Measurements from ENCODE around the gene ZSCAN32.

Gene ZSCAN32

GRCh38 chr16:3400446-3400778 lies 392 bp downstream of the ZSCAN32 start:
- H3K79me2 ChIP-seq (ENCODE audit: low read length): peaks cover 28% of the 10 kb centered on the region
- peak overlapping the region; percentile 80 for H3K9ac ChIP-seq (ENCODE audit: low read length)
- peaks cover 6% of the 10 kb centered on the region; the same call in 1 of the 2 replicates for H3K4me1 ChIP-seq (ENCODE audit: low read length)
- H3F3A ChIP-seq (ENCODE audit: insufficient read depth, low read length): peaks cover 8% of the 10 kb centered on the region; the same call in 1 of the 2 replicates
- peak overlapping the region; percentile 95 for H2AFZ ChIP-seq (ENCODE audit: low read length)
- peak overlapping the region; percentile 69 for H3K27ac ChIP-seq (ENCODE audit: low read length)
- H3K9me3 ChIP-seq (replicated peaks; ENCODE audit: insufficient read depth, low read length): no peaks in the 10 kb centered on the region
- TF ChIP-seq EZH2phosphoT487 (IDR thresholded peaks at IDR 0.05; ENCODE audit: low read length) (no peak), CTCF (IDR thresholded peaks at IDR 0.05; ENCODE audit: low read length) (no peak), EZH2 (optimal IDR thresholded peaks at IDR 0.05; ENCODE audit: low read depth, low read length) (no peak)
- H3K4me3 ChIP-seq (ENCODE audit: low read length): peak overlapping the region; percentile 96
- H3K36me3 ChIP-seq (replicated peaks; ENCODE audit: insufficient read depth, low read length): peaks cover 14% of the 10 kb centered on the region
- DNase-seq: peak; percentile 11
- no peaks in the 10 kb centered on the region for H3K9me2 ChIP-seq (replicated peaks; ENCODE audit: insufficient read depth, low read length)
- no peaks in the 10 kb centered on the region for H4K20me1 ChIP-seq (ENCODE audit: insufficient read depth, low read length)
- peak overlapping the region; percentile 85 for H3K4me2 ChIP-seq (ENCODE audit: low read depth, low read length)
- no peaks in the 10 kb centered on the region for H3K27me3 ChIP-seq (replicated peaks; ENCODE audit: insufficient read depth, low read length)

DNA sequence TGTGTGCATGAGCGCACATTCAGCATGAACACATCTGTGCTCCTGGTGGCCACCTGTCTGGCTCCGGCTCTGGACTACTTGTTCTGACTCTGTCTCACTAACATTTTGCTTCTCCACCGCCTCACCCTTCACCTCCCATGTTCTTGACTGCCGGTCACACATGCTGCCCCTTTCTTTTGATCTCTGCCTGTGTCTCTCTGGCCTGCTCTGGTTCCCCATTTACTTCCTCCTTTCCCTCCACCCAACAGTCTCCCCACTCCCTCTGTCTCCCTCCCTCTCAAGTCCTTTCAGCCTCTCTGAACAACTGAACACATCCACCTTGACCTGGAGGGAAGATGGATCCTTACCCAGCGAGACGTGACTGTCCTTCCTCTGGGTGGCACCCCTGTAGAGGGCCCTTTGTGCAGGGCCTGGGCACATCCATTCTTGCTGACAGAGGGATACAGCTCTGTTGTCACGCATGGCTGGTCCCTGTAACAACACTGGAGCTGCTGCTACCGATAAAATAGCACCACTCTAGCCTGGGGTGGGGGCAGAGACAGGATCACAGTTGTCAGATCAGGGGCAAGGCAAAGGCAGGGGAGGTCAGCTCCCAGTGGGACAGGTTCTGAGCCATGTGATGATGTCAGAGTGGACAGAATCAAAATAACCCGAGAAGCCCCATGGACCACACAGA lies 11.0 kb downstream of the ZSCAN32 start:
- Histone ChIP-seq H3K36me3 (replicated peaks; ENCODE audit: insufficient read depth, low read length) (peaks cover 24% of the 10 kb centered on the region), H3K27me3 (replicated peaks; ENCODE audit: insufficient read depth, low read length) (no peaks in the 10 kb centered on the region), H3K9ac (ENCODE audit: low read length) (no peak overlapping the region), H3K9me3 (replicated peaks; ENCODE audit: insufficient read depth, low read length) (no peaks in the 10 kb centered on the region; the same call in 1 of the 2 replicates), H3K4me3 (ENCODE audit: low read length) (no peak overlapping the region), H3K79me2 (ENCODE audit: low read length) (peaks cover 7% of the 10 kb centered on the region; the same call in 1 of the 2 replicates), H3K4me2 (ENCODE audit: low read depth, low read length) (no peak overlapping the region), H2AFZ (ENCODE audit: low read length) (no peak overlapping the region), H3K27ac (ENCODE audit: low read length) (no peak overlapping the region), H4K20me1 (ENCODE audit: insufficient read depth, low read length) (no peaks in the 10 kb centered on the region), H3K4me1 (ENCODE audit: low read length) (no peaks in the 10 kb centered on the region), H3K9me2 (replicated peaks; ENCODE audit: insufficient read depth, low read length) (no peaks in the 10 kb centered on the region), H3F3A (ENCODE audit: insufficient read depth, low read length) (no peaks in the 10 kb centered on the region)
- no peak for DNase-seq
- TF ChIP-seq EZH2 (optimal IDR thresholded peaks at IDR 0.05; ENCODE audit: low read depth, low read length) (no peak), EZH2phosphoT487 (IDR thresholded peaks at IDR 0.05; ENCODE audit: low read length) (no peak), CTCF (IDR thresholded peaks at IDR 0.05; ENCODE audit: low read length) (no peak)

- H3K79me2 ChIP-seq (ENCODE audit: low read length): 0 out of 2 replicates have a peak, but pooled peaks cover 4% of the 10 kb centered on the region
- H2AFZ ChIP-seq (ENCODE audit: low read length): no peak overlapping the region
- H3K4me2 ChIP-seq (ENCODE audit: low read depth, low read length): no peak overlapping the region
- no peaks in the 10 kb centered on the region for H3K27me3 ChIP-seq (replicated peaks; ENCODE audit: insufficient read depth, low read length)
- H3K4me1 ChIP-seq (ENCODE audit: low read length): no peaks in the 10 kb centered on the region
- DNase-seq: no peak
- no peak overlapping the region for H3K4me3 ChIP-seq (ENCODE audit: low read length)
- peaks cover 31% of the 10 kb centered on the region for H3K36me3 ChIP-seq (replicated peaks; ENCODE audit: insufficient read depth, low read length)
- H3K9me2 ChIP-seq (replicated peaks; ENCODE audit: insufficient read depth, low read length): no peaks in the 10 kb centered on the region
- no peaks in the 10 kb centered on the region for H3F3A ChIP-seq (ENCODE audit: insufficient read depth, low read length)
- no peak overlapping the region for H3K27ac ChIP-seq (ENCODE audit: low read length)
- H3K9ac ChIP-seq (ENCODE audit: low read length): no peak overlapping the region
- H4K20me1 ChIP-seq (ENCODE audit: insufficient read depth, low read length): no peaks in the 10 kb centered on the region
- no peak for TF ChIP-seq EZH2phosphoT487 (IDR thresholded peaks at IDR 0.05; ENCODE audit: low read length)
- TF ChIP-seq CTCF (IDR thresholded peaks at IDR 0.05; ENCODE audit: low read length): no peak
- no peaks in the 10 kb centered on the region; the same call in 1 of the 2 replicates for H3K9me3 ChIP-seq (replicated peaks; ENCODE audit: insufficient read depth, low read length)
These were observed 12.5 kb downstream of the ZSCAN32 start for GRCh38 chr16:3388325-3388724.
